Subcutaneous abdominal adipose tissue (tissue), 5 donors: ENCODE data around the gene COA3.
A peak's percentile ranks its signal among the peaks of the same experiment; 100 is the strongest.

Experiments used
- H3K27ac ChIP-seq: one replicate; pipeline ENCODE4 v1.7.0; 2013; ENCODE audit warnings: low read depth, mild to moderate bottlenecking, inconsistent platforms, low read length, moderate library complexity
- H3K27me3 ChIP-seq, 5 donors: one replicate each; pipeline ENCODE4 v1.7.0; 2013; ENCODE audit warnings: low read length in 5 of 5, inconsistent platforms in 1 of 5; ENCODE audit not compliant: control insufficient read depth in 5 of 5, insufficient read depth in 4 of 5
- H3K36me3 ChIP-seq, 5 donors: one replicate each; pipeline ENCODE4 v1.7.0; 2013; ENCODE audit warnings: low read length in 5 of 5; ENCODE audit not compliant: control insufficient read depth in 5 of 5, insufficient read depth in 5 of 5
- H3K4me1 ChIP-seq, 5 donors: one replicate each; pipeline ENCODE4 v1.7.0; 2013; ENCODE audit warnings: low read length in 5 of 5, mild to moderate bottlenecking in 3 of 5, moderate library complexity in 1 of 5; ENCODE audit not compliant: control insufficient read depth in 5 of 5, insufficient read depth in 5 of 5
- H3K4me3 ChIP-seq, 5 donors: one replicate each; pipeline ENCODE4 v1.7.0; 2013; ENCODE audit warnings: low read length in 5 of 5, low read depth in 1 of 5
- H3K9ac ChIP-seq, 5 donors: one replicate each; pipeline ENCODE4 v1.7.0; 2013; ENCODE audit warnings: low read length in 5 of 5, mild to moderate bottlenecking in 4 of 5, moderate library complexity in 3 of 5
- H3K9me3 ChIP-seq, 5 donors: one replicate each; pipeline ENCODE4 v1.7.0; 2013; ENCODE audit warnings: low read length in 5 of 5; ENCODE audit not compliant: control insufficient read depth in 5 of 5
- donor health status: healthy.
- donor health status: healthy.
- donor health status: healthy.
- donor health status: healthy.
- donor health status: healthy.

COA3 gene

DNA sequence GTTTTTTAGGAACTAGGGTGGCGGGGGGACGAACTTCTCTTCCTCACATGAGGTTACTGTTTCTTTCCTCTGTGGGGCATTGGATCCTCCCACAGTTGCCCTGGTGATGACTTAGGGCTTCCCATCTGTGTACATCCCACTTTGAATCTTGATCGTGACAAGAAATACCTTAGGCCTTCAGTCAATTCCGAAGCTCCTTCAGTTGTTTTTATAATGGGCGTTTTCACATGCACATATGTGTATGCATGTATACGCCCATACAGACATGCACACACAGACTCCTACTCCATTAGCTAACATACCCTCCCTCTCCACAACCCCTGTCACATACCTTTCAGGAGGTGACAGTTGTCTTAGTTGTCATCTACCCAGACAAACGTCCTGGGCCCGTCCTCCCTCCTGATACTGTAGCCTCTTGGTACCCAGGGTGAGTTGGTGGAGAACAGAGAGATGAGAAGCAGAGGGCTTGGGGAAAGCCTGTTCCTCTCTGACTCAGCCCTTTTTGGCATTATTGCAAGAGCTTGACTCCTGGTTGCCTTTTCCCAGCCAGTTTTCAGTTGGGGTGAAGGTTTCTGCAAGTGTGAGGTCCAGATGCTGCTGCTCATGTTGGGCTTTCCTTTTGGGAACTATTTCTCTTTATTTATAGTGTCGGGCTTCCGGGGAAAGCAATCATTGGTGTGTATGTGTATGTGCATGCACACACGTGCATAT is 43.6 kb upstream of the COA3 start:
- Histone ChIP-seq H3K9ac (no peak overlapping the region), H3K4me3 (no peak overlapping the region), H3K9me3 (no peaks in the 10 kb centered on the region), H3K4me1 (peaks cover 10 to 39% (median 32%) of the 10 kb centered on the region in 5 donors), H3K27me3 (no peaks in the 10 kb centered on the region), H3K27ac (no peak overlapping the region), H3K36me3 (peaks cover 22 to 87% (median 68%) of the 10 kb centered on the region in 5 donors)

DNA sequence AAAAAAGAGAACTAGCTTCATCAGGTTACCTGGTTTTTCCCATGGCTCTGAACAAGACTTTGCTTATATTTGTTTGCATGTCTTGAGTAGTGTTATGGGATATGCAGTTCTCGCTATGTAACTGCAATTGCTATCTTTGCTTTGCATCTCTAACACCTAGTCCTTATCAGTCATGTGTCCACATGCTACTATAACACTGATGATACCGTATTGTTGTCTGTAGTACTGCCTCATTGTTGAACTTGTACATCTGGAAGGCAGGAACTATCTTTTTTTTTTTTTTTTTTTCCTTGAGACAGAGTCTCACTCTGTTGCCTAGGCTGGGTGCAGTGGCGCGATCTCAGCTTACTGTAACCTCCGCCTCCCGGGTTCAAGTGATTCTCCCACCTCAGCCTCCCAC is 37.2 kb upstream of the COA3 start:
- H3K4me3 ChIP-seq = no peak overlapping the region
- peaks cover 12 to 55% (median 36%) of the 10 kb centered on the region in 5 donors for H3K36me3 ChIP-seq
- no peak overlapping the region for H3K9ac ChIP-seq
- no peaks in the 10 kb centered on the region for H3K9me3 ChIP-seq
- no peak overlapping the region for H3K27ac ChIP-seq
- no peaks in the 10 kb centered on the region for H3K27me3 ChIP-seq
- peaks cover 3 to 29% (median 23%) of the 10 kb centered on the region in 5 donors for H3K4me1 ChIP-seq

DNA sequence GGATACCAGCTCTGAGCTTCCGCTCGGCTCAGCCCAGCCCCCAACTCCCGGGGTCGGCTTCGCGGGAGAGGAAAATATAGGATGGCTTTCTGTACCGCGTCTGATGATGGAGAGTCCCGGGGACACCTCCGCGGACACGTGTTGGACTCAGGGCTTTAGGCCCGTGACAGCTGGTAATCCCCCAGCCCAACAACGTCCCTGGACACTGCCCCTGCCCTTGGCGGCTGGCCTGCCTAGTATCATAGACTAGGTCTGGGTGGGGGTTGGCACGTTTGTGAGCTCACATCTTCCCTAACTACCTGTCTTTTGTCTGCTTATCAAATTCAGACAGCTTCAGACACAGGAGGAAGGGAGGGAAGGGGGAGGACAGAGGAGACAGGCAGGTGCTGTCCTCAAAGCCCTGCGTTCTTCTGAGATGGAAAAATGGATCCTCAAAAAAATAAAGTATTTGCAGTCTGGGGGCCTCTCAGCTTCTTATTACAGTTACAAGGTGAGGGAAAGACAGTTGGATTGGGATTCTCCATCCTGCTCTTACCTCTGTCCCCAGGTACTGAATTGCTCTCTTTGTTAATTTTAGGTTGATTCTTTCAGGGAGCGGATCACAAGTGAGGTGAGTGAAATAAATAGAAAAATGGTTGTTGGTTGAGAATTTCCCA is 35.4 kb upstream of the COA3 start:
- peak overlapping the region; percentile 94 to 99 (median 98) for H3K9ac ChIP-seq
- H3K9me3 ChIP-seq = no peaks in the 10 kb centered on the region
- H3K27ac ChIP-seq = peak overlapping the region; percentile 98
- peak overlapping the region; percentile 78 to 97 (median 94) for H3K4me3 ChIP-seq
- H3K36me3 ChIP-seq = peaks cover 8 to 37% (median 24%) of the 10 kb centered on the region in 5 donors
- H3K4me1 ChIP-seq = peaks cover 3 to 29% (median 23%) of the 10 kb centered on the region in 5 donors
- H3K27me3 ChIP-seq = no peaks in the 10 kb centered on the region

DNA sequence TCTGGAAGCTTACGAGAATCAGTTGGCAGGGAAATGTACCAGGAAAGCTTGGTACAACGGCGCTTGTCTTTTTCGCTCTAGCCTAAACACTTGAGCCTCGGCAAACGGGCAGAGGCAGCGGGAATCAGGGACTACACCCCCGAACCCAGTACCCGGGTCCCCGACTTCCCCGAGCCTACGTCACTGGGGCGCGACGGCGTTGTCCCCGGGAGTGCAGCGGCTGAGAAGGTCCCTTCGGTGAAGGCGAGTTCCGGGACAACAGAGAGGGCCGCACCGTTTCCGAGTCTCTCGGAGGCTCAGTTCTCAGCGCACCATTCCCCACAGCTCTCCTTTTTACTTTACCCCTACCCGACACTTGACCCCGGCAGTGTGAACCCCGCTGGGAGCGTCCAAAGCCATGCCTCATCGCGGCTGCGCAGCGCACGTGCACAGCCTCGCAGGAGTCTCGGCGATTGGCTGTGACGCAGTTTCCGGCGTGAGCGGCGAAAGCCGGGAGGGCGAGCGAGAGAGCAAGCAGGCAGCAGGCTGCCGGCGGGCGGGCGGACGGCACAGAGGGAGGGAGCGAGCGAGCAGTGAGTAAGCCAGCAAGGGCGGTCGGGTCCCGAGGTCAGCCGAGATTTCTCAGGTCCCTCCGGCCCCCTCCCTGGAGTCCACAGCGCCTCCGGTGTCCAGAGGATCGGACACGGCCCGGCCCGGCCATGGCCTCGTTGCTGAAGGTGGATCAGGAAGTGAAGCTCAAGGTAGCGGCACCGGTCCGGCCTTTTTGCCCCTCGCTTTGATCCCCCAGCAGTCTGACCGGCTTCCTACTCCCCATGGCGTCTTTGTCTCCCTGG is 34.6 kb upstream of the COA3 start, which contains the start of gene PSME3:
Gene PSME3 (plus strand): TSS at position 464 of the 833 bp plus-strand sequence. CDS start 235 bp downstream, at position 699.
- peak within 1 kb of the TSS; percentile 94 to 99 (median 98) for H3K9ac ChIP-seq

DNA sequence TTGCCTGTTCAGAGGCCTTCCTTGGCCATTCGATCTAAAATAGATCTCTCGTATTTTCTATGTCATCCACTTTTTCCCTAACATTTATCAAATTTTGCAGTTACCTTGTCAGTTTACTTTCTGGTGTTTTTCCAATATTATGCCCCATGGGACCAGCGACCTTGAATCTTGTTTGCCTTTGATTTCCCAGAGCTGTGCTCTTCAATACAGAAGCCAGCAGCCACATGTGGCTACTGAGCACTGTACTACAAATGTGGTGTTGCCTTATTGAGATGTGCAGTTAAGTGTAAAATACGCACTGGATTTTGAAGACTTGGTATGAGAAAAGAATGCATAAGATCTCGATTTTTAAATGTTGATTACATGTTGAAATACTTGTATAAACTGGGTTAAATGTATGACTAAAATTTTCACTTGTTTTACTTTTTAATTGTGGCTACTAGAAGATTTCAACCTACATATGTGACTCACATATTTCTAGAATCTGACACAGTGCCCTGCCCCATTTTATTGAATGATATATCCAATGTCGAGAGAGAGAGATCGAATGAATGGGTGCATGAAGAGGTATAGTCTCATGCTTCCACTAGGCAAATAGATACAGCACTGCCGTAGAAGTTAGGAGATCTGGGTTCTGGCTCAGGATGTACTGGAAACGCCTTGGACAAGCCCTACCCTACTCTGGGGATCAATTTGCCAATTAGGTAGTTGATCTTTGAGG is 33.9 kb upstream of the COA3 start:
- H3K4me3 ChIP-seq = peak overlapping the region; percentile 78 to 97 (median 94)
- no peaks in the 10 kb centered on the region for H3K9me3 ChIP-seq
- peaks cover 3 to 29% (median 23%) of the 10 kb centered on the region in 5 donors for H3K4me1 ChIP-seq
- peaks cover under 1 to 22% (median 10%) of the 10 kb centered on the region in 5 donors for H3K36me3 ChIP-seq
- peak overlapping the region; percentile 98 for H3K27ac ChIP-seq
- peak overlapping the region; percentile 94 to 99 (median 98) for H3K9ac ChIP-seq
- no peaks in the 10 kb centered on the region for H3K27me3 ChIP-seq

More for the DNA sequence above, 34.6 kb upstream of the COA3 start, which contains the start of gene PSME3:
- H3K4me3 ChIP-seq = peak within 1 kb of the TSS; percentile 78 to 97 (median 94)
- H3K27ac ChIP-seq = peak within 1 kb of the TSS; percentile 98
- no peaks in the 10 kb centered on the region for H3K9me3 ChIP-seq
- H3K4me1 ChIP-seq = peaks cover 3 to 29% (median 23%) of the 10 kb centered on the region in 5 donors
- no peaks in the 10 kb centered on the region for H3K27me3 ChIP-seq
- H3K36me3 ChIP-seq = peaks cover 6 to 30% (median 17%) of the 10 kb centered on the region in 5 donors

DNA sequence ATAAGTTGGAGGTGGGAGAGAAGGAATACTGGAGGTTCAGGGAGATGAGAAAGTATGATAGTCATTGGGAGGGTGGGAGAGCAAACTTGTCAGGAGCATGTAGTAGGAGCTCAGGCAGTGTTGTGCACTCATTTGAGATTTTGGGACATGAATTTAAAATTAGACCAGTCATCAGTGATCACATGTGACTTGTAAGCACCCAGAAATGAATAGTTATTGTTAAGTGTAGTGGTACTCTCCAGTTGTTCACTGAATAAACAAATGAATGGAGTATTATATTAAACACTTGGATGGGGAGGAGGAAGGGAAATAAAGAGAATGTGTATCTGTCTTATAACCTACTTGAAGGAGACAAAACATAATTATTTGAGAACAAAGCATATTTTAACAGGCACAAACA is 32.5 kb upstream of the COA3 start:
- Histone ChIP-seq H3K4me3 (no peak overlapping the region), H3K36me3 (peaks cover 0 to 8% (median 3%) of the 10 kb centered on the region in 5 donors), H3K4me1 (peaks cover 3 to 29% (median 23%) of the 10 kb centered on the region in 5 donors), H3K9me3 (no peaks in the 10 kb centered on the region), H3K27me3 (no peaks in the 10 kb centered on the region), H3K27ac (no peak overlapping the region), H3K9ac (no peak overlapping the region)

DNA sequence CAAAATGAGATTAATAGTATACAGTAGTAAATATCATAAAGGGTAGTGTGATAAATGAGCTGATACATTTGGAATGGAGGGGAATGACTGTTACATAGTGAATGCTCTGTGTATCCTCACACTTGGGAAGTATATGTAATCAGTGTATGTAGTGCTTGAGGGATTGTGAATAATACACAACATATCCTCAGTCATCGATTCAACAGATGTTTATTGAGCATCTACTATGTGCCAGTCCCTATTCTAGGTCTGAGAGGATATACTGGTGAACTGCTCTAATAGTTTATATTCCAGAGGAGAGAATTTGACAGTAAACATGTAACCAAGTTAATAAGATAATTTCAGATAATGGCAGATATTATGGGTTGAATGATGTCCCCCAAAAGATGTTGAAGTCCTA is 29.0 kb upstream of the COA3 start:
- H3K9me3 ChIP-seq = no peaks in the 10 kb centered on the region
- H3K27me3 ChIP-seq = no peaks in the 10 kb centered on the region

DNA sequence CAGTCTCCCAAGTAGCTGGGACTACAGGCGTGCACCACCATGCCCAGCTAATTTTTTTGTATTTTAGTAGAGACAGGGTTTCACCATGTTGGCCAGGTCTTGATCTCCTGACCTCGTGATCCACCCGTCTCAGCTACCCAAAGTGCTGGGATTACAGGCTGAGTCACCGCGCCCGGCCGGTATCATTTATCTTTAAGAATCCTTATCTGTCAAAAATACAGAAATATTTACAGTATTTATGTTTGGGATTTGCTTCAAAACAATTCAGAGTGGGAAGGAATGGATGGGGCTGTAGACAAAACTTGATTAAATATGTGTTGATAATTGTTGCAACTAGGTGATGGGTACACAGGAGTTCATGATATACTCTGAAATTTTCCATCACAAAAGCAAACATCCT is 22.7 kb upstream of the COA3 start:
- no peaks in the 10 kb centered on the region for H3K9me3 ChIP-seq
- H3K36me3 ChIP-seq = peaks cover 9 to 54% (median 41%) of the 10 kb centered on the region in 5 donors
- peaks cover 3 to 18% (median 11%) of the 10 kb centered on the region in 5 donors for H3K4me1 ChIP-seq

More for the DNA sequence above, 29.0 kb upstream of the COA3 start:
- no peak overlapping the region for H3K27ac ChIP-seq
- H3K9ac ChIP-seq = no peak overlapping the region
- no peak overlapping the region for H3K4me3 ChIP-seq
- H3K4me1 ChIP-seq = peaks cover 3 to 23% (median 14%) of the 10 kb centered on the region in 5 donors
- no peaks in the 10 kb centered on the region for H3K36me3 ChIP-seq

DNA sequence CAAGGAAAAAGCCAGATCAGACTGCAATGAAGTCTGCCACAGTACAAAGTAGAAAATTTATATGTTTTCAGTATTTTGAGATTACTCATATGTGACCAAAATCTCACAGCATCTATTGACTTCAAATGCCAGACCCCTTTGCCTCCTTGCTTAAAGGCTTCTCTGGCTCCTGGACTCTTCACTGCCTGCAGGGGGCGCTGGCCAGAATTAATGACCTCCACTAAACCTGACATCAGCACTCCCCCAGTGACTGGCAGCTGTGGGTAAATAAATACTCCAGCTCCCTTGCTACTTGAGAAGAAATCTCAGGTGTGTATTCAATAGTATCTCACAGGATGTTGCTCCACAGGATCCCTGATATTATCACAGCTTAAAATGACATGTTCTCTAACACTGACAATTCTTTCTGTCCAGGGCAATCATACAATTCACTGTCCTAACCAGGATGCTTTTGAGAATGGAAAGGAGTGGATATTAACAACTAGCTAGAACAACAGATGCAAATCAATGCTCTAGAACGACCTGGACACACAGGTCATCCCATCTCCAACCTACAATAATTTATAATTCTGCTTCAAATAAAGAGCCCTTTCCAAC is 21.5 kb upstream of the COA3 start:
- Histone ChIP-seq H3K4me3 (no peak overlapping the region), H3K27ac (no peak overlapping the region), H3K9ac (no peak overlapping the region), H3K4me1 (peaks cover 4 to 23% (median 16%) of the 10 kb centered on the region in 5 donors), H3K36me3 (peaks cover 19 to 65% (median 53%) of the 10 kb centered on the region in 5 donors), H3K9me3 (no peaks in the 10 kb centered on the region), H3K27me3 (no peaks in the 10 kb centered on the region)

More for the DNA sequence above, 22.7 kb upstream of the COA3 start:
- Histone ChIP-seq H3K9ac (no peak overlapping the region), H3K27me3 (no peaks in the 10 kb centered on the region), H3K27ac (no peak overlapping the region), H3K4me3 (no peak overlapping the region)
